ENCODE data around the gene ARID4B.

GRCh38 chr1:235342039-235342438, 14.1 kb upstream of the ARID4B start:
- TF ChIP-seq CTCF (IDR thresholded peaks at IDR 0.05; ENCODE audit: low read depth, low read length) (no peak), EZH2phosphoT487 (IDR thresholded peaks at IDR 0.05; ENCODE audit: low read depth) (no peak)
